ENCODE measurements around the gene DPM2. TPM values are rescaled to one million over a fixed set of nuclear protein-coding genes. Genes with fewer than 3 reads are reported as not detected.
A peak's percentile ranks its signal among the peaks of the same experiment; 100 is the strongest.

DPM2 gene
- total RNA-seq, 1 donor from 2014 or later, result 9.1 TPM

GRCh38 chr9:127953768-127954505 is 16.3 kb upstream of the DPM2 start:
- Histone ChIP-seq H3K9me3 (ENCODE audit: low read depth) (no peaks in the 10 kb centered on the region), H3F3A (ENCODE audit: low read depth) (no peaks in the 10 kb centered on the region), H3K27me3 (no peaks in the 10 kb centered on the region), H3K79me2 (ENCODE audit: low read depth) (peaks cover 70% of the 10 kb centered on the region), H3K27ac (no peak overlapping the region), H2AFZ (replicated peaks) (no peak overlapping the region), H3K4me3 (no peak overlapping the region), H3K36me3 (no peaks in the 10 kb centered on the region), H3K9ac (no peak overlapping the region), H3K4me1 (peaks cover 13% of the 10 kb centered on the region), H3K4me2 (no peak overlapping the region), H4K20me1 (ENCODE audit: low read depth) (peaks cover 94% of the 10 kb centered on the region)
- no peak overlapping the region for H3K4me3 Mint-ChIP-seq
- TF ChIP-seq EZH2phosphoT487 (IDR thresholded peaks at IDR 0.05), result no peak
- TF ChIP-seq EZH2 (IDR thresholded peaks at IDR 0.05), result no peak
- TF ChIP-seq CTCF (IDR thresholded peaks at IDR 0.05), result no peak
- H3K27me3 Mint-ChIP-seq (ENCODE audit: insufficient read depth, low read depth), result no peaks in the 10 kb centered on the region
- H3K9me3 Mint-ChIP-seq, result peaks cover 5% of the 10 kb centered on the region
- H3K36me3 Mint-ChIP-seq, result peaks cover 9% of the 10 kb centered on the region
- no peak overlapping the region for H3K27ac Mint-ChIP-seq
- no peak for DNase-seq (ENCODE audit: low spot score)
- H3K4me1 Mint-ChIP-seq, result peaks cover 22% of the 10 kb centered on the region

- TF ChIP-seq EZH2phosphoT487 (IDR thresholded peaks at IDR 0.05), result no peak
- TF ChIP-seq CTCF (IDR thresholded peaks at IDR 0.05), result no peak
- TF ChIP-seq EZH2 (IDR thresholded peaks at IDR 0.05), result no peak
- H3K79me2 ChIP-seq (ENCODE audit: low read depth), result peaks cover 62% of the 10 kb centered on the region
- H3K4me2 ChIP-seq, result no peak overlapping the region
- H3K4me3 Mint-ChIP-seq, result no peak overlapping the region
- H3K27ac ChIP-seq, result no peak overlapping the region
- peaks cover 5% of the 10 kb centered on the region for H3K36me3 Mint-ChIP-seq
- H3K4me3 ChIP-seq, result no peak overlapping the region
- no peaks in the 10 kb centered on the region for H3K27me3 ChIP-seq
- H2AFZ ChIP-seq (replicated peaks), result no peak overlapping the region
- peaks cover 13% of the 10 kb centered on the region for H3K4me1 ChIP-seq
- no peaks in the 10 kb centered on the region for H3K36me3 ChIP-seq
- no peaks in the 10 kb centered on the region for H3K9me3 ChIP-seq (ENCODE audit: low read depth)
- H3K27ac Mint-ChIP-seq, result no peak overlapping the region
- peaks cover 22% of the 10 kb centered on the region for H3K4me1 Mint-ChIP-seq
- no peak for DNase-seq (ENCODE audit: low spot score)
- H4K20me1 ChIP-seq (ENCODE audit: low read depth), result peaks cover 92% of the 10 kb centered on the region
- H3K9ac ChIP-seq, result no peak overlapping the region
- peaks cover 3% of the 10 kb centered on the region for H3K9me3 Mint-ChIP-seq
- no peaks in the 10 kb centered on the region for H3K27me3 Mint-ChIP-seq (ENCODE audit: insufficient read depth, low read depth)
- no peaks in the 10 kb centered on the region for H3F3A ChIP-seq (ENCODE audit: low read depth)
These were observed 15.5 kb upstream of the DPM2 start for GRCh38 chr9:127953154-127953553.

- Histone ChIP-seq H3F3A (ENCODE audit: low read depth) (no peaks in the 10 kb centered on the region), H3K4me2 (no peak overlapping the region), H4K20me1 (ENCODE audit: low read depth) (peaks cover 74% of the 10 kb centered on the region), H3K4me1 (peaks cover 13% of the 10 kb centered on the region), H3K27me3 (no peaks in the 10 kb centered on the region), H2AFZ (replicated peaks) (no peak overlapping the region), H3K9ac (no peak overlapping the region), H3K9me3 (ENCODE audit: low read depth) (no peaks in the 10 kb centered on the region), H3K36me3 (no peaks in the 10 kb centered on the region), H3K4me3 (no peak overlapping the region), H3K79me2 (ENCODE audit: low read depth) (peaks cover 37% of the 10 kb centered on the region), H3K27ac (no peak overlapping the region)
- Mint-ChIP-seq H3K27me3 (ENCODE audit: insufficient read depth, low read depth) (peaks cover 4% of the 10 kb centered on the region), H3K36me3 (peaks cover 2% of the 10 kb centered on the region), H3K4me1 (peaks cover 22% of the 10 kb centered on the region), H3K4me3 (no peak overlapping the region), H3K9me3 (no peaks in the 10 kb centered on the region), H3K27ac (peak overlapping the region; percentile 81)
- DNase-seq (ENCODE audit: low spot score), result peak; percentile 70
- no peak for TF ChIP-seq CTCF (IDR thresholded peaks at IDR 0.05)
- no peak for TF ChIP-seq EZH2phosphoT487 (IDR thresholded peaks at IDR 0.05)
- no peak for TF ChIP-seq EZH2 (IDR thresholded peaks at IDR 0.05)
These were observed 13.0 kb upstream of the DPM2 start for GRCh38 chr9:127950513-127951289.
